Measurements from ENCODE around the gene PDX1.

GRCh38 chr13:27970382-27971235, 50.8 kb downstream of the PDX1 start:
- TF ChIP-seq TEAD4 (CRISPR knock-in tag; IDR thresholded peaks at IDR 0.05) (no peak), CTCF (IDR thresholded peaks at IDR 0.05) (no peak), CREB1 (CRISPR knock-in tag; IDR thresholded peaks at IDR 0.05) (no peak), USF2 (CRISPR knock-in tag; IDR thresholded peaks at IDR 0.05) (no peak), ZNF671 (CRISPR knock-in tag; IDR thresholded peaks at IDR 0.05) (no peak), MXD4 (CRISPR knock-in tag; IDR thresholded peaks at IDR 0.05; ENCODE audit: borderline replicate concordance) (no peak), GABPB1 (CRISPR knock-in tag; IDR thresholded peaks at IDR 0.05) (no peak), ZNF416 (CRISPR knock-in tag; IDR thresholded peaks at IDR 0.05) (no peak), ZNF512 (CRISPR knock-in tag; IDR thresholded peaks at IDR 0.05; ENCODE audit: borderline replicate concordance) (no peak)

Measured in WTC11 (cell line).